Stomach (tissue), 4 donors: ENCODE data around the gene TKTL2.

Experiments used
- CTCF ChIP-seq, 7 experiments: fragments of 450-650 bp in 4 of 7; fragments of 200-600 bp in 3 of 7; sonication (generic) in 3 of 7; IDR thresholded peaks; one replicate each; pipeline ENCODE4 v1.5.1; 2016 to 2019; ENCODE audit warnings: antibody characterized with exemption in 7 of 7, control low read depth in 2 of 7, mild to moderate bottlenecking in 1 of 7
- POLR2A ChIP-seq, 4 donors: fragments of 450-650 bp; IDR thresholded peaks; one replicate each; pipeline ENCODE4 v1.6.1; 2016; ENCODE audit warnings: antibody characterized with exemption in 4 of 4, control low read depth in 2 of 4, mild to moderate bottlenecking in 1 of 4, moderate library complexity in 1 of 4
- POLR2AphosphoS5 ChIP-seq, 3 donors: sonication (generic); formaldehyde crosslinking; IDR thresholded peaks; one replicate each; pipeline ENCODE4 v1.6.1; 2016; ENCODE audit warnings: antibody characterized with exemption in 3 of 3

GRCh38 chr4:163492951-163493504 lies 19.5 kb upstream of the TKTL2 start:
- no peak for TF ChIP-seq CTCF (IDR thresholded peaks at IDR 0.05)
- TF ChIP-seq POLR2A (IDR thresholded peaks at IDR 0.05), result no peak
- no peak for TF ChIP-seq POLR2AphosphoS5 (IDR thresholded peaks at IDR 0.05)
